ENCODE data around the gene LHFPL3.

Gene LHFPL3

DNA sequence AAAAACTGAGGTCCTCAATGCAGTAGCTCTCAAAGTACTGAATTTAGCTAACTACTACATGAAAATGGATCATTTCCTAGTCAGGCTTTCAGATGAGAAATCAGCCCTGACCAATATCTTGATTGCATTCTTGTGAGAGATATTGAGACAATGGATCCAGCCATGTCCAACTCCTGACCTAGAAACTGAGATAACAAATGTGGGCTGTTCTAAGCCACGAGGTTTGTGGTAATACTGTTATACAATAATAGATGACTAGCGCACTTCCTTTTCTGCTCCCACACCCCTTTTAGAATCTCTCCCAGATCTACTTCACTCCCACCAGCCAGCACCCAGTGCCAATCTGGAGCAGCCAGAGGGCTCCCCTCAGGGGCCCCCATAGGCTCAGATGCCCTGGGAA is 476.3 kb downstream of the LHFPL3 start:
- Histone ChIP-seq H3K4me3 (ENCODE audit: low read length) (no peak overlapping the region), H3K4me2 (ENCODE audit: low read length) (no peak overlapping the region), H3K36me3 (ENCODE audit: insufficient read depth, low read length) (no peaks in the 10 kb centered on the region), H3K4me1 (ENCODE audit: control insufficient read depth, insufficient read depth, low read length) (no peaks in the 10 kb centered on the region), H3K9ac (ENCODE audit: low read depth, low read length) (no peak overlapping the region), H3K27me3 (ENCODE audit: control insufficient read depth, insufficient read depth, low read length) (no peaks in the 10 kb centered on the region), H3K9me3 (replicated peaks; ENCODE audit: low read length) (no peaks in the 10 kb centered on the region)

GRCh38 chr7:104805449-104806317 is 477.3 kb downstream of the LHFPL3 start:
- no peaks in the 10 kb centered on the region for H3K36me3 ChIP-seq (ENCODE audit: insufficient read depth, low read length)
- H3K9ac ChIP-seq (ENCODE audit: low read depth, low read length) = no peak overlapping the region
- H3K4me2 ChIP-seq (ENCODE audit: low read length) = no peak overlapping the region
- H3K4me1 ChIP-seq (ENCODE audit: control insufficient read depth, insufficient read depth, low read length) = no peaks in the 10 kb centered on the region
- H3K4me3 ChIP-seq (ENCODE audit: low read length) = no peak overlapping the region
- no peaks in the 10 kb centered on the region for H3K9me3 ChIP-seq (replicated peaks; ENCODE audit: low read length)
- no peaks in the 10 kb centered on the region for H3K27me3 ChIP-seq (ENCODE audit: control insufficient read depth, insufficient read depth, low read length)

DNA sequence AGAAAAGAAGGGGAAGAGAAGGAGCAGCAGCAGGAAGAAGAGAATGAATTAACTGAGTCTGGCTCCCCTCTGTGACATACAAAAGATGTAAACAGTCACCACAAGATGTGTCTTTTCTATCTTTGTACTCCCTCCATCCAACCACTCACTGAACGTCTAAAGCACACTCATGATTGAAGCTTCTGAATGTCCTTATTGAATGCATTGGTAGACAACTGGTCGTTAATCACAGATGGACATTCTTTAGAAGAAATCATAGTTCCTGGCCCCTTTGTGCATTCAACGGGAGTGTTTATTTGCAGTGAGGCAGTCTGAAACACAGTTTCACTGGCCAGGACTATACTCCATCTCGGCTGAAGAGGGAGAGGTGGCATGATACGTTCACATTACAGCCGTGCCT is 479.3 kb downstream of the LHFPL3 start:
- Histone ChIP-seq H3K4me3 (ENCODE audit: low read length) (no peak overlapping the region), H3K4me2 (ENCODE audit: low read length) (no peak overlapping the region), H3K4me1 (ENCODE audit: control insufficient read depth, insufficient read depth, low read length) (no peaks in the 10 kb centered on the region), H3K9ac (ENCODE audit: low read depth, low read length) (no peak overlapping the region), H3K9me3 (replicated peaks; ENCODE audit: low read length) (no peaks in the 10 kb centered on the region), H3K27me3 (ENCODE audit: control insufficient read depth, insufficient read depth, low read length) (no peaks in the 10 kb centered on the region), H3K36me3 (ENCODE audit: insufficient read depth, low read length) (no peaks in the 10 kb centered on the region)

- Histone ChIP-seq H3K4me1 (ENCODE audit: control insufficient read depth, insufficient read depth, low read length) (no peaks in the 10 kb centered on the region), H3K4me2 (ENCODE audit: low read length) (no peak overlapping the region), H3K4me3 (ENCODE audit: low read length) (no peak overlapping the region), H3K9me3 (replicated peaks; ENCODE audit: low read length) (no peaks in the 10 kb centered on the region), H3K36me3 (ENCODE audit: insufficient read depth, low read length) (no peaks in the 10 kb centered on the region), H3K9ac (ENCODE audit: low read depth, low read length) (no peak overlapping the region), H3K27me3 (ENCODE audit: control insufficient read depth, insufficient read depth, low read length) (no peaks in the 10 kb centered on the region)
Measured at GRCh38 chr7:104809906-104810305, 481.5 kb downstream of the LHFPL3 start.

DNA sequence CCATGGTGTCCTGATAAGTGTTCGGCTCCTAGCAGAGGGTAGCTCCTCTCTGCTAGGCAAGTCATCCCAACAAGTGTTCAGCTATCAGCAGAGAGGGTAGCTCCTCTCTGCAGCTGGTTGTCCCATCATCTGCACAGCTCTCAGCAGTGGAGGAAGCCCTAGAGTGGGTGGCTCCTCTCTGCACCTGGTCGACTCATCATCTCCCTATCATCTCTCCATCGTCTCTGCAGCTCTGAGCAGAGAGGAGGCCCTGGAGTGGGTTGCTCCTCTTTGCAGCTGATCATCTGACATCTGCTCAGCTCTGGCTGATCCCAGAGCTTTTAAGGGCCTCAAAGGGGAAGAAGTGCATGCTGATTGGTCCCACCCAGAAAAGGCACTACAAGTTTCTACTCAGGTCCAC is 485.7 kb downstream of the LHFPL3 start:
- H3K27me3 ChIP-seq (ENCODE audit: control insufficient read depth, insufficient read depth, low read length) = peaks cover under 1% of the 10 kb centered on the region
- no peaks in the 10 kb centered on the region for H3K36me3 ChIP-seq (ENCODE audit: insufficient read depth, low read length)

DNA sequence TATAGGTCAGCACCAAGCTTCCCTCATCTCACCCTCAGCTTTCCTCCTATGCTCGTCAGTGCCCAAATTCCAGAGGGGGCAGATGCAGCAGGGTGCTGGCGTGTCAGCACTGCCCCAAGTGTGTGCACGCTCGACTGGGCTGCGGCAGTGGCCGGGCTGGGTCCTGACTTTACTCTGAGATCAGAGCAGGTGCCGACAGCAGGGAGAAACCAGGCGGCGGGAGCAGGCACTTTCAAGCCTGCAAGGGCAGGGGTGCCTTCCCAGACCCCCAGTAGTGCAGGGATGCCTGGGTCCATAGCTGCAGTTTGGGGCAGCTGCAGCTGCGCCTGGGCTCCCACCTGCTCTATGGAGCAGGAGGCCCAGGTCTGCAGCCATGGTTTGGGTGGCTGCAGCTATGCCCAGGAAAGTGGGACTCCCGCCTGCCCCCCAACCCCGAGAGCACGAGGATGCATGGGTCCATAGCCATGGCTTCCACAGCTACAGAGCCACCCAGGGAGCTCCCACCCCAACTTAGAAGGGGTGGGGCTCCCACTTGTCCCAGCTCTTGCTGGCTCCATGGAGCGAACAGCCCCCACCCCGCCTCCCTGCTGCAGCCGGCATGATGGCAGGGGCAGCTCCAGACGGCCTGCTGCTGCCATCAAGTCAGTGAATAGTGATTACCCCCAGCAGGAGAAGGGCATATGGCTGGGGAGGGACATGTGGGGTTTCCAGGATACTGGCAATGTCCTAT is 486.4 kb downstream of the LHFPL3 start:
- H3K36me3 ChIP-seq (ENCODE audit: insufficient read depth, low read length) = no peaks in the 10 kb centered on the region
- H3K9ac ChIP-seq (ENCODE audit: low read depth, low read length) = no peak overlapping the region

More for the DNA sequence above, 485.7 kb downstream of the LHFPL3 start:
- H3K9me3 ChIP-seq (replicated peaks; ENCODE audit: low read length) = no peaks in the 10 kb centered on the region
- H3K4me1 ChIP-seq (ENCODE audit: control insufficient read depth, insufficient read depth, low read length) = no peaks in the 10 kb centered on the region
- no peak overlapping the region for H3K4me2 ChIP-seq (ENCODE audit: low read length)
- H3K4me3 ChIP-seq (ENCODE audit: low read length) = no peak overlapping the region
- no peak overlapping the region for H3K9ac ChIP-seq (ENCODE audit: low read depth, low read length)

DNA sequence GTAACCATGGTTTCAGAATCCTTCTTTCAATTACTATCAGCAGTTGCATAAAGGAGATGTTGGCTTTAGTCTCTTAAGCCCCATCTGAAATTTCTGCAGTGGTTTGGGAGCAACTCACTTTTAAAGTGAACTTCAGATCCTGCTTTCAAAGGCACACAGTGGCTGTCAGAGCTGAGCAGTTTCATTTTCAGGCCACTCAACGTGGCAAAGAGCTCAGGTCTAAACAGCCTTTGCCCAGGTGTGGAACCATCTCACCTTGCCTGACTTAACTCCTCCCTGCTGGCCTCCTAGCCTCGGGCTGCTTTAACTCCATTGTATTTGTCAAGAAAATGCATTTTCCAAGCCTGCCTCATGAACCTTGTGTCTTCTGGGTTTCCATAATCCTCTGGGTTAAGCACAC is 488.1 kb downstream of the LHFPL3 start:
- Histone ChIP-seq H3K4me1 (ENCODE audit: control insufficient read depth, insufficient read depth, low read length) (no peaks in the 10 kb centered on the region), H3K36me3 (ENCODE audit: insufficient read depth, low read length) (no peaks in the 10 kb centered on the region), H3K4me3 (ENCODE audit: low read length) (no peak overlapping the region), H3K4me2 (ENCODE audit: low read length) (no peak overlapping the region), H3K27me3 (ENCODE audit: control insufficient read depth, insufficient read depth, low read length) (peaks cover 14% of the 10 kb centered on the region), H3K9ac (ENCODE audit: low read depth, low read length) (no peak overlapping the region), H3K9me3 (replicated peaks; ENCODE audit: low read length) (no peaks in the 10 kb centered on the region)

More for the DNA sequence above, 486.4 kb downstream of the LHFPL3 start:
- no peaks in the 10 kb centered on the region for H3K4me1 ChIP-seq (ENCODE audit: control insufficient read depth, insufficient read depth, low read length)
- H3K4me3 ChIP-seq (ENCODE audit: low read length) = no peak overlapping the region
- no peak overlapping the region for H3K4me2 ChIP-seq (ENCODE audit: low read length)
- H3K27me3 ChIP-seq (ENCODE audit: control insufficient read depth, insufficient read depth, low read length) = peaks cover 6% of the 10 kb centered on the region
- no peaks in the 10 kb centered on the region for H3K9me3 ChIP-seq (replicated peaks; ENCODE audit: low read length)

DNA sequence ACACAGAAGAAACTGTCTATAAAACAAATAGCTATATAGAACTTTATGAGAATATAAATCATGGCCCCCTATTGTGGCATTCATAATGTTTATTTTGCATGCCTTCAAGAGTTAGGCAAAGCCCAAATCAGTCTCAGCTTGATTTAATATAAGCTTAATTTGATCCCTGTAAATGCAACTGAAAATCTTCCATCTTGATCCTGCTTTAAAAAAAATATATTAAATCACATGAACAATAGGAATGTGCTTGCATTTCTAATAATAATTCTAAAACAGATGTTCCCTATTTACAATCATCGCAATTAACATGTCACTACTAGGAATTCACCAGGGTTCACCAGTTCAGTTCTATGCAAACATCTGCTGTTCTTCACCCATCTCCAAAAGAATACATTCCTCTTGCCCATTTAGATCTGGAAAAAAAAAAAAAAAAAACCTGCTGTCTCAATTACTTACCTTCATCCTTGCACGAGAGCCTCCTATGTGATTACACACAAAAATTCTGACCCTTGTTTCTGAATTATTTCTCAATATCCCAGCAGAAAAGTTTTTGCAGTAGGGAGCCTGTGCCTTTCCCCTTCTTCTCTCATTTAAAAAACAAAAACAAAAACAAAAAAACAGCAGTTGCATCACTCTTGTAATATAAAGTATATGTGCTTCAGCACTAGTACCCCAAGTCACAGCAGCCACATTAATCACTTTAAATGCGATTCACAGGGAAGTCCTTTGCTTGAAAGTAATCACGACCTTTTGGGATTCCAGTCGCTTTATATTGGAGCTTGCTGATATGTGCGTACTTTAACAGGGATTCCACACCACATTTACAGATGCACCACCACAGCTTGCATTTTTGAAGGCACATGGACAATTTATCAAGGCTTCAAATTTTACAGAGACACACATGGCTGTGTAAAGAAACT is 490.8 kb downstream of the LHFPL3 start:
- no peak overlapping the region for H3K4me2 ChIP-seq (ENCODE audit: low read length)

GRCh38 chr7:104820836-104821535 is 492.6 kb downstream of the LHFPL3 start:
- Histone ChIP-seq H3K9me3 (replicated peaks; ENCODE audit: low read length) (no peaks in the 10 kb centered on the region), H3K27me3 (ENCODE audit: control insufficient read depth, insufficient read depth, low read length) (peaks cover 14% of the 10 kb centered on the region), H3K4me2 (ENCODE audit: low read length) (no peak overlapping the region), H3K36me3 (ENCODE audit: insufficient read depth, low read length) (no peaks in the 10 kb centered on the region), H3K4me1 (ENCODE audit: control insufficient read depth, insufficient read depth, low read length) (no peaks in the 10 kb centered on the region), H3K4me3 (ENCODE audit: low read length) (no peak overlapping the region), H3K9ac (ENCODE audit: low read depth, low read length) (no peak overlapping the region)

More for the DNA sequence above, 490.8 kb downstream of the LHFPL3 start:
- Histone ChIP-seq H3K4me3 (ENCODE audit: low read length) (no peak overlapping the region), H3K27me3 (ENCODE audit: control insufficient read depth, insufficient read depth, low read length) (peaks cover 14% of the 10 kb centered on the region), H3K9ac (ENCODE audit: low read depth, low read length) (no peak overlapping the region), H3K9me3 (replicated peaks; ENCODE audit: low read length) (no peaks in the 10 kb centered on the region), H3K36me3 (ENCODE audit: insufficient read depth, low read length) (no peaks in the 10 kb centered on the region), H3K4me1 (ENCODE audit: control insufficient read depth, insufficient read depth, low read length) (no peaks in the 10 kb centered on the region)

- H3K36me3 ChIP-seq (ENCODE audit: insufficient read depth, low read length) = no peaks in the 10 kb centered on the region
- no peak overlapping the region for H3K4me2 ChIP-seq (ENCODE audit: low read length)
- no peak overlapping the region for H3K9ac ChIP-seq (ENCODE audit: low read depth, low read length)
- no peak overlapping the region for H3K4me3 ChIP-seq (ENCODE audit: low read length)
- H3K9me3 ChIP-seq (replicated peaks; ENCODE audit: low read length) = no peaks in the 10 kb centered on the region
- no peaks in the 10 kb centered on the region for H3K4me1 ChIP-seq (ENCODE audit: control insufficient read depth, insufficient read depth, low read length)
- peaks cover 14% of the 10 kb centered on the region for H3K27me3 ChIP-seq (ENCODE audit: control insufficient read depth, insufficient read depth, low read length)
Measured at GRCh38 chr7:104823177-104823576, 494.8 kb downstream of the LHFPL3 start.
